Ishikawa (cell line): Measurements from ENCODE around the gene ESYT2.

Source experiments
- CEBPB ChIP-seq: IDR thresholded peaks from 2 replicates; pipeline ENCODE4 v1.6.1; 2012
- CREB1 ChIP-seq: IDR thresholded peaks from 2 replicates; pipeline ENCODE4 v1.6.1; 2012; ENCODE audit warnings: low read depth
- EGR1 ChIP-seq: IDR thresholded peaks from 2 replicates; pipeline ENCODE4 v1.6.1; 2012
- EP300 ChIP-seq: IDR thresholded peaks from 2 replicates; pipeline ENCODE4 v1.6.1; 2012; ENCODE audit warnings: borderline replicate concordance
- FOXM1 ChIP-seq: IDR thresholded peaks from 2 replicates; pipeline ENCODE4 v1.6.1; 2012; ENCODE audit warnings: low read depth, borderline replicate concordance
- NFIC ChIP-seq: IDR thresholded peaks from 2 replicates; pipeline ENCODE4 v1.6.1; 2012
- RAD21 ChIP-seq: IDR thresholded peaks from 2 replicates; pipeline ENCODE4 v1.6.1; 2012; ENCODE audit warnings: low read depth
- TAF1 ChIP-seq: IDR thresholded peaks from 2 replicates; pipeline ENCODE4 v1.6.1; 2012; ENCODE audit warnings: low read depth, mild to moderate bottlenecking
- TCF12 ChIP-seq: IDR thresholded peaks from 2 replicates; pipeline ENCODE4 v1.6.1; 2012; ENCODE audit warnings: low read depth
- TEAD4 ChIP-seq: IDR thresholded peaks from 2 replicates; pipeline ENCODE4 v1.6.1; 2012
- YY1 ChIP-seq: IDR thresholded peaks from 2 replicates; pipeline ENCODE4 v1.6.1; 2012; ENCODE audit warnings: low read depth
- ZBTB7A ChIP-seq: IDR thresholded peaks from 2 replicates; pipeline ENCODE4 v1.6.1; 2012; ENCODE audit warnings: low read depth
- TF ChIP-seq, protein P1 (sequence below): IDR thresholded peaks from 2 replicates; pipeline ENCODE4 v1.6.1; 2012
- TF ChIP-seq, protein P2 (sequence below): IDR thresholded peaks from 2 replicates; pipeline ENCODE4 v1.6.1; 2012; ENCODE audit warnings: low read depth, mild to moderate bottlenecking
- TF ChIP-seq, protein P3 (sequence below): IDR thresholded peaks from 2 replicates; pipeline ENCODE4 v1.6.1; 2012

ESYT2 gene

DNA sequence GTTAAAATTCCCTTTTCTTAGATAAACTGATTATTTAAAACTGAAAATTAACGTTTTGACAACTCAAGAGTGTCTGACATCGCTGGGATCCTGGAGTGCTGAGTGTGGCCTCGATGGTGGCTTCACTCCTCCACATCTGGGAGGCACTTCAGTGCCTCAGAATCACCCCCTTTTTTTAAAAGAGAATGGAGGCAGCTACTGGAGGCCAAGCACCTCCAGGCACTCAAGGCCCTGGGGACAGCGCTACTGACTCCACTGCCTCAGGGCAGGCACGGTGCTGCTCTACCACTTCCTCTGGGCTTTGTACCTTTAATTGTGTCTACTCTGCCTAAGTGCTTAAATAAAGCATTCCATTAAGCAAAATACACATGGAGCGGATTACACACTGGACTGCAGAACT, 97.5 kb downstream of the ESYT2 start:
- no peak for TF ChIP-seq EGR1
- TF ChIP-seq ZBTB7A, result no peak
- TF ChIP-seq NFIC, result no peak
- TF ChIP-seq, protein P1, sequence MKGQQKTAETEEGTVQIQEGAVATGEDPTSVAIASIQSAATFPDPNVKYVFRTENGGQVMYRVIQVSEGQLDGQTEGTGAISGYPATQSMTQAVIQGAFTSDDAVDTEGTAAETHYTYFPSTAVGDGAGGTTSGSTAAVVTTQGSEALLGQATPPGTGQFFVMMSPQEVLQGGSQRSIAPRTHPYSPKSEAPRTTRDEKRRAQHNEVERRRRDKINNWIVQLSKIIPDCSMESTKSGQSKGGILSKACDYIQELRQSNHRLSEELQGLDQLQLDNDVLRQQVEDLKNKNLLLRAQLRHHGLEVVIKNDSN, result no peak

DNA sequence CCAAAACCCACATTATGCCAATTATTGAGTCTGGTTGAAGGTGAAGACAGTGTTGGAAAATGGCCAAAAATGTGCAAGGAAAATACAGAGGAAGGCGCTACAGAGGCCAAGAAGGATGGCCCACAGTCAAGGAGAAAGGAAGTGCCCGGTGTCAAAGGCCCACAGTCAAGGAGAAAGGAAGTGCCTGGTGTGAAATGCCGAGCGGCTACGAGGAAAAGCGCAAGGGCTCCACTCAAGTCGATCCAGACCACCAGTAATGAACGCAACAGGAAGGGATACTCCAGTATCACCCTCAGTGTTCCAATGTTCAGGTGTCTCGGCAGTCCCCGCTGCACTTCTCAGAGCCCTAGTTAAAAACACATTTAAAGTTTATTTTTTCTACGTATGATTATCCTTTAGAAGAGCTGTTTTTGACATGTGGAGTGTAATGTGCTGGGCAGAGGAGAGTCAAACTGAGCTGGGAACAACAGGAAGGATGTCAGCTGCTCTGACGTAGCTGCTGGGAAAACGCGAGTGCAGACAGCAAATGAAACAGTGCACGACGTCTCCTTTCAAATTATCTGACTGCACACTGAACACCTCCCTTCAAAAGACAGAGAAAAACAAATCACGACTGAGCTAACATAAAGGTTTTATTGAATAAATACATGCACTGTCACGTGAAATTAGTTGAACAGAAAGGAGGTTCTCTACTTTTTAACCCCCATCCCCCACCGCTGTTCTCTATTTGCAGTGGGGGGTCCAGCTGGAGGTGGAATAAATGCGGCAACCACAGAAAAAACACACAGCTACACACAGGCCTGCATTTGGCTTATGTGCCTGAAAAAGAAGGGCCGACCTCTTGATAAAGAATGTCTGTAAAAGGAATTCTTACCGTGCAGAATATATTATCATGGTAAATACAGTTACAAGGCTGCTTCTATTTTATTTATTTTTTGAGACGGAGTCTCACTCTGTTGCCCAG, 98.6 kb downstream of the ESYT2 start:
- TF ChIP-seq EGR1 (no peak), FOXM1 (no peak), TCF12 (no peak), EP300 (no peak), CREB1 (no peak), TEAD4 (no peak), TAF1 (no peak), CEBPB (no peak), YY1 (no peak)
- TF ChIP-seq, protein P1, result no peak

DNA sequence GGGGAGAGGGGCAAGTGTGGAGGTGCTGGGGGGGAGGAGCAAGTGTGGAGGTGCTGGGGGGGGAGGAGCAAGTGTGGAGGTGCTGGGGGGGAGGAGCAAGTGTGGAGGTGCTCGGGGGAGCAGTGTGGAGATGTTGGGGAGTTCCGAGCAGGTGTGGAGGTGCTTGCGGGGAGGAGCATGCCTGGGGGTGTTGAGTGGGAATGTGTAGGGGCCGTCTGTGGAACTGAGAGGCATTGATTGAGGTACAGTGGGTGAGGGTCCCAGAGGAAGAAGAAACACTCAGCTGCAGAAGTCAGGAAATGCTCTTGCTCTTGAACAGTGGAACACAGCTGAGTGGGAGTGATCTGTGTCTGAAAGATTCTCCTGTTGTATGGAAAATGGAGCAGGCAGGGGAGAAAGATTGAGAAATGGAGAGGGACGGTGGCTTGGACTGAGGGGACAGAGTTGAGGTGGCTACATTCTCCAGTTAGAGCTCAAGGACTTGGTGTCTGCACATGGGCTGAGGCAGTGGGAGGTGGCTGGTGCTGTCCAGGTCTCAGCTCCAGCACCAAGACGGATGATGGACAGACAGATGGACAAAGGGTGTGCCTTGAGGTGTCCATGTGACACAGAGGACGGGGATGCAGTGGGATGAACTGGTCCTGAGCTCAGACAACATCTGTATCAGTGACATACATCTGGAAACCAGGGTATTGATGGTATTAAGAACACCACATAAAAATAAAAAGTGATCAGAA, 99.5 kb downstream of the ESYT2 start:
- no peak for TF ChIP-seq TEAD4
- TF ChIP-seq ZBTB7A, result no peak
- TF ChIP-seq RAD21, result no peak
- no peak for TF ChIP-seq EP300
- TF ChIP-seq FOXM1, result no peak
- TF ChIP-seq CEBPB, result no peak
- TF ChIP-seq CREB1, result no peak
- no peak for TF ChIP-seq NFIC
- TF ChIP-seq, protein P1, result no peak
- TF ChIP-seq TCF12, result no peak
- TF ChIP-seq, protein P2, sequence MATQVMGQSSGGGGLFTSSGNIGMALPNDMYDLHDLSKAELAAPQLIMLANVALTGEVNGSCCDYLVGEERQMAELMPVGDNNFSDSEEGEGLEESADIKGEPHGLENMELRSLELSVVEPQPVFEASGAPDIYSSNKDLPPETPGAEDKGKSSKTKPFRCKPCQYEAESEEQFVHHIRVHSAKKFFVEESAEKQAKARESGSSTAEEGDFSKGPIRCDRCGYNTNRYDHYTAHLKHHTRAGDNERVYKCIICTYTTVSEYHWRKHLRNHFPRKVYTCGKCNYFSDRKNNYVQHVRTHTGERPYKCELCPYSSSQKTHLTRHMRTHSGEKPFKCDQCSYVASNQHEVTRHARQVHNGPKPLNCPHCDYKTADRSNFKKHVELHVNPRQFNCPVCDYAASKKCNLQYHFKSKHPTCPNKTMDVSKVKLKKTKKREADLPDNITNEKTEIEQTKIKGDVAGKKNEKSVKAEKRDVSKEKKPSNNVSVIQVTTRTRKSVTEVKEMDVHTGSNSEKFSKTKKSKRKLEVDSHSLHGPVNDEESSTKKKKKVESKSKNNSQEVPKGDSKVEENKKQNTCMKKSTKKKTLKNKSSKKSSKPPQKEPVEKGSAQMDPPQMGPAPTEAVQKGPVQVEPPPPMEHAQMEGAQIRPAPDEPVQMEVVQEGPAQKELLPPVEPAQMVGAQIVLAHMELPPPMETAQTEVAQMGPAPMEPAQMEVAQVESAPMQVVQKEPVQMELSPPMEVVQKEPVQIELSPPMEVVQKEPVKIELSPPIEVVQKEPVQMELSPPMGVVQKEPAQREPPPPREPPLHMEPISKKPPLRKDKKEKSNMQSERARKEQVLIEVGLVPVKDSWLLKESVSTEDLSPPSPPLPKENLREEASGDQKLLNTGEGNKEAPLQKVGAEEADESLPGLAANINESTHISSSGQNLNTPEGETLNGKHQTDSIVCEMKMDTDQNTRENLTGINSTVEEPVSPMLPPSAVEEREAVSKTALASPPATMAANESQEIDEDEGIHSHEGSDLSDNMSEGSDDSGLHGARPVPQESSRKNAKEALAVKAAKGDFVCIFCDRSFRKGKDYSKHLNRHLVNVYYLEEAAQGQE, result no peak
- no peak for TF ChIP-seq YY1
- TF ChIP-seq, protein P3, sequence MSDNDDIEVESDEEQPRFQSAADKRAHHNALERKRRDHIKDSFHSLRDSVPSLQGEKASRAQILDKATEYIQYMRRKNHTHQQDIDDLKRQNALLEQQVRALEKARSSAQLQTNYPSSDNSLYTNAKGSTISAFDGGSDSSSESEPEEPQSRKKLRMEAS, result no peak

DNA sequence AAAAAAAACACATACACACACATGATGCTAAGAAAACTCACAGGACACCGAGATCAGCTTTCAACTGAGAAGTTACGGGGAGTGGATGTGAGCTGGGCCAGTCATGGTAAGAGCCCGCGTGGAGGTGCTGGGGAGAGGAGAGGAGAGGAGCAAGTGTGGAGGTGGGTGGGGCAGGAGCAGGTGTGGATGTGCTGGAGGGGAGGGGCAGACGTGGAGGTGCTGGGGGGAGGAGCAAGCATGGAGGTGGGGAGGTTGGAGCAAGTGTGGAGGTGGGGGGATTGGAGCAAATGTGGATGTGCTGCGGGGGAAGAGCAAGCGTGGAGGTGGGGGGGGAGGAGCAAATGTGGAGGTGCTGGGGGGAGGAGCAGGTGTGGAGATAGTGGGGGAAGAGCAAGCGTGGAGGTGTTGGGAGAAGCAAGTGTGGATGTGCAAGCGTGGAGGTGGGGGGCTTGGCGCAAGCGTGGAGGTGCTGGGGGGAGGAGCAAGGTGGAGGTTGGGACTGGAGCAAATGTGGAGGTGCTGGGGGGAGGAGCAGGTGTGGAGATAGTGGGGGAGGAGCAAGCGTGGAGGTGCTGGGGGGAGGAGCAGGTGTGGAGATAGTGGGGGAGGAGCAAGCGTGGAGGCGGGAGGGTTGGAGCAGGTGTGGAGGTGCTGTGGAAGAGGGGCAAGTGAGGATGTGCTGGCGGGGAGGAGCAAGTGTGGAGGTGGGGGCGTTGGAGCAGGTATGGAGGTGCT, 100.2 kb downstream of the ESYT2 start:
- TF ChIP-seq FOXM1 (no peak), NFIC (no peak), TCF12 (no peak), TEAD4 (no peak), CREB1 (no peak), YY1 (no peak)
- TF ChIP-seq, protein P2, result no peak
- TF ChIP-seq, protein P3, result no peak

DNA sequence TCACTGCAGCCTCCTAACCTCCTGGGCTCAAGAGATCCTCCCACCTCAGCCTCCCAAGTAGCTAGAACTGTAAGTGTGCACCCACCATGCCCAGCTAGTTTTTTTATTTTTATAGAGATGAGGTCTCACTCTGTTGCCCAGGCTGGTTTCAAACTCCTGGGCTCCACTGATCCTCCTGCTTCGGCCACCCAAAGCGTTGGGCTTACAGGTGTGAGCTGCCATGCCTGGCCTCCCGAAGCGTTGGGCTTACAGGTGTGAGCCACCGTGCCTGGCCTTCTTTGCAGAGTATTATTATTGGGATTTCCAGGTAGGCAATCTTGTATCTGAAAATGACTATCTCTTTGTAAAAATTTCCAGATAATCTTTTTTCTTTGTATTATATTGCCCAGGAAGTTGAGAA, 101.6 kb downstream of the ESYT2 start:
- TF ChIP-seq NFIC (no peak), CEBPB (no peak), RAD21 (no peak), CREB1 (no peak), FOXM1 (no peak), ZBTB7A (no peak), TAF1 (no peak), TCF12 (no peak), EGR1 (no peak), YY1 (no peak), EP300 (no peak), TEAD4 (no peak)
- TF ChIP-seq, protein P3, result no peak
- TF ChIP-seq, protein P2, result no peak
- TF ChIP-seq, protein P1, result no peak
